SK-N-SH (cell line): ENCODE results near the gene TFDP2.

Experiments
- CTCF ChIP-seq: fragments of 200-600 bp; sonication (generic); IDR thresholded peaks from 2 replicates; pipeline ENCODE4 v1.6.1; 2017; ENCODE audit warnings: antibody characterized with exemption, mild to moderate bottlenecking, moderate library complexity
- ELF1 ChIP-seq: IDR thresholded peaks from 2 replicates; pipeline ENCODE4 v1.4.0; 2012
- EZH2phosphoT487 ChIP-seq: fragments of 200-600 bp; sonication (generic); IDR thresholded peaks from 2 replicates; pipeline ENCODE4 v1.6.1; 2017; ENCODE audit warnings: low read depth, mixed run types, mild to moderate bottlenecking, antibody characterized with exemption, moderate library complexity, borderline replicate concordance
- FOXM1 ChIP-seq: IDR thresholded peaks from 2 replicates; pipeline ENCODE4 v1.4.0; 2012; ENCODE audit warnings: low read depth, mild to moderate bottlenecking
- JUND ChIP-seq: IDR thresholded peaks from 2 replicates; pipeline ENCODE4 v1.4.0; 2012
- MAX ChIP-seq: IDR thresholded peaks from 2 replicates; pipeline ENCODE4 v1.4.0; 2012; ENCODE audit warnings: low read depth
- NRF1 ChIP-seq: IDR thresholded peaks from 2 replicates; pipeline ENCODE4 v1.6.1; 2012; ENCODE audit warnings: low read depth, mild to moderate bottlenecking, low read length
- PBX3 ChIP-seq: IDR thresholded peaks from 2 replicates; pipeline ENCODE4; 2012
- POLR2AphosphoS5 ChIP-seq: IDR thresholded peaks from 2 replicates; pipeline ENCODE4 v1.6.1; 2012; ENCODE audit warnings: low read depth, low read length
- RCOR1 ChIP-seq: fragments of 150-350 bp; IDR thresholded peaks from 2 replicates; pipeline ENCODE4 v1.6.1; 2017; ENCODE audit warnings: antibody characterized with exemption, low read length
- REST ChIP-seq: IDR thresholded peaks from 2 replicates; pipeline ENCODE4 v1.6.1; 2012; ENCODE audit warnings: mild to moderate bottlenecking, low read depth, low read length, moderate library complexity
- TCF12 ChIP-seq: IDR thresholded peaks from 2 replicates; pipeline ENCODE4 v1.4.0; 2012

GRCh38 chr3:142053244-142053643 is 96.1 kb downstream of the TFDP2 start:
- TF ChIP-seq CTCF (no peak), REST (no peak), FOXM1 (no peak), TCF12 (no peak), MAX (no peak), RCOR1 (no peak), NRF1 (no peak), POLR2AphosphoS5 (no peak), EZH2phosphoT487 (no peak), ELF1 (no peak), JUND (no peak), PBX3 (no peak)
